Ishikawa (cell line): ENCODE data around the gene ZNF584.

Experiments
- NFIC ChIP-seq: IDR thresholded peaks from 2 replicates; pipeline ENCODE4 v1.6.1; 2012
- RAD21 ChIP-seq: IDR thresholded peaks from 2 replicates; pipeline ENCODE4 v1.6.1; 2012; ENCODE audit warnings: low read depth

- TF ChIP-seq NFIC (no peak), RAD21 (no peak)
These were observed 22.4 kb upstream of the ZNF584 start for GRCh38 chr19:58385891-58386575.
